HEK293 (cell line): Measurements from ENCODE around the gene FAM171A1.

Source experiments
- CTCF ChIA-PET: fragments of 350-600 bp; formaldehyde crosslinking; extraction: SDS; loops from one replicate; lab custom pipeline; 2021; ENCODE audit warnings: antibody characterized with exemption; lab: Yijun Ruan, JAX
- POLR2A ChIA-PET: fragments of 300-600 bp; formaldehyde crosslinking; extraction: SDS; loops from one replicate; lab custom pipeline; 2020; ENCODE audit warnings: antibody characterized with exemption, inconsistent platforms; lab: Yijun Ruan, JAX
- H3K27ac ChIP-seq: fragments of 200-500 bp; sonication (Bioruptor generic); 2 replicates; pipeline ENCODE4 v1.5.1; 2014; ENCODE audit warnings: low read depth, low read length, control low read depth, inconsistent platforms; ENCODE audit errors: extremely low read depth
- H3K36me3 ChIP-seq, 2 experiments: fragments of 200-500 bp in 1 of 2; sonication (Bioruptor generic) in 1 of 2; 1 replicate in 1 of 2; 2 replicates in 1 of 2; pipeline ENCODE4 v1.5.1; 2014 to 2017; ENCODE audit warnings: inconsistent platforms in 2 of 2, low read length in 2 of 2; ENCODE audit not compliant: control insufficient read depth in 2 of 2, insufficient read depth in 1 of 2
- H3K4me1 ChIP-seq: fragments of 200-500 bp; sonication (Bioruptor generic); 2 replicates; pipeline ENCODE4 v1.5.1; 2014; ENCODE audit warnings: mild to moderate bottlenecking, low read length, inconsistent platforms; ENCODE audit not compliant: control insufficient read depth, insufficient read depth
- H3K4me3 ChIP-seq: 2 replicates; pipeline ENCODE4 v1.5.1; 2011; ENCODE audit warnings: low read depth, mild to moderate bottlenecking, control low read depth, low read length, moderate library complexity
- H3K9me3 ChIP-seq: fragments of 200-500 bp; sonication (Bioruptor generic); 2 replicates; pipeline ENCODE4 v1.5.1; 2014; ENCODE audit warnings: low read depth, low read length, inconsistent platforms; ENCODE audit not compliant: control insufficient read depth, insufficient read depth
- BCL11A ChIP-seq: fragments of 450-650 bp; formaldehyde crosslinking; IDR thresholded peaks from 2 replicates; pipeline ENCODE4 v1.5.1; 2016; ENCODE audit warnings: low read depth, missing biosample characterization, missing genetic modification characterization
- BCL11B ChIP-seq: fragments of 450-650 bp; formaldehyde crosslinking; IDR thresholded peaks from 2 replicates; pipeline ENCODE4 v1.5.1; 2016; ENCODE audit warnings: low read depth, missing biosample characterization, missing genetic modification characterization
- CTCF ChIP-seq: fragments of 450-650 bp; formaldehyde crosslinking; IDR thresholded peaks from 2 replicates; pipeline ENCODE4 v1.5.1; 2016; ENCODE audit warnings: missing biosample characterization, missing genetic modification characterization
- GLI4 ChIP-seq: fragments of 450-650 bp; formaldehyde crosslinking; IDR thresholded peaks from 2 replicates; pipeline ENCODE4 v1.5.1; 2016; ENCODE audit warnings: missing biosample characterization, missing genetic modification characterization
- GLIS1 ChIP-seq: fragments of 450-650 bp; formaldehyde crosslinking; IDR thresholded peaks from 2 replicates; pipeline ENCODE4 v1.5.1; 2016; ENCODE audit warnings: missing biosample characterization, missing genetic modification characterization
- HOXC10 ChIP-seq: sonication (generic); formaldehyde crosslinking; IDR thresholded peaks from 2 replicates; pipeline ENCODE4 v1.8.1; 2023; ENCODE audit warnings: mild to moderate bottlenecking, missing genetic modification reagents
- INSM2 ChIP-seq: fragments of 450-650 bp; formaldehyde crosslinking; IDR thresholded peaks from 2 replicates; pipeline ENCODE4 v1.5.1; 2016; ENCODE audit warnings: missing biosample characterization, missing genetic modification characterization
- PRDM1 ChIP-seq: fragments of 450-650 bp; formaldehyde crosslinking; IDR thresholded peaks from 2 replicates; pipeline ENCODE4; 2016; ENCODE audit warnings: missing biosample characterization, missing genetic modification characterization
- PRDM4 ChIP-seq: fragments of 450-650 bp; formaldehyde crosslinking; IDR thresholded peaks from 2 replicates; pipeline ENCODE4 v1.5.1; 2017; ENCODE audit warnings: missing biosample characterization, missing genetic modification characterization
- ZFP37 ChIP-seq: fragments of 450-650 bp; formaldehyde crosslinking; IDR thresholded peaks from 2 replicates; pipeline ENCODE4 v1.5.1; 2016; ENCODE audit warnings: missing biosample characterization, missing genetic modification characterization
- ZNF121 ChIP-seq: fragments of 450-650 bp; formaldehyde crosslinking; IDR thresholded peaks from 2 replicates; pipeline ENCODE4 v1.5.1; 2016; ENCODE audit warnings: missing biosample characterization, missing genetic modification characterization
- ZNF132 ChIP-seq: fragments of 450-650 bp; formaldehyde crosslinking; IDR thresholded peaks from 2 replicates; pipeline ENCODE4 v1.5.1; 2017; ENCODE audit warnings: missing biosample characterization, missing genetic modification characterization, borderline replicate concordance
- ZNF16 ChIP-seq: fragments of 450-650 bp; formaldehyde crosslinking; IDR thresholded peaks from 2 replicates; pipeline ENCODE4 v1.5.1; 2016; ENCODE audit warnings: low read depth, missing biosample characterization, missing genetic modification characterization
- ZNF169 ChIP-seq: fragments of 450-650 bp; formaldehyde crosslinking; IDR thresholded peaks from 2 replicates; pipeline ENCODE4 v1.5.1; 2016; ENCODE audit warnings: missing biosample characterization, missing genetic modification characterization
- ZNF174 ChIP-seq: fragments of 450-650 bp; formaldehyde crosslinking; IDR thresholded peaks from 2 replicates; pipeline ENCODE4 v1.5.0; 2017; ENCODE audit warnings: missing biosample characterization, mild to moderate bottlenecking, missing genetic modification characterization
- ZNF184 ChIP-seq: fragments of 450-650 bp; IDR thresholded peaks from 2 replicates; pipeline ENCODE4 v1.5.1; 2018; ENCODE audit warnings: missing biosample characterization, mild to moderate bottlenecking, missing genetic modification characterization
- ZNF223 ChIP-seq: fragments of 450-650 bp; formaldehyde crosslinking; IDR thresholded peaks from 2 replicates; pipeline ENCODE4 v1.5.1; 2016; ENCODE audit warnings: missing biosample characterization, missing genetic modification characterization
- ZNF362 ChIP-seq: fragments of 450-650 bp; formaldehyde crosslinking; IDR thresholded peaks from 2 replicates; pipeline ENCODE4 v1.5.1; 2016; ENCODE audit warnings: missing biosample characterization, missing genetic modification characterization
- ZNF391 ChIP-seq: fragments of 450-650 bp; formaldehyde crosslinking; IDR thresholded peaks from 2 replicates; pipeline ENCODE4 v1.5.1; 2016; ENCODE audit warnings: low read depth, missing biosample characterization, missing genetic modification characterization, borderline replicate concordance
- ZNF404 ChIP-seq: fragments of 450-650 bp; formaldehyde crosslinking; IDR thresholded peaks from 2 replicates; pipeline ENCODE4 v1.5.1; 2017; ENCODE audit warnings: missing biosample characterization, missing genetic modification characterization
- ZNF426 ChIP-seq: fragments of 450-650 bp; formaldehyde crosslinking; IDR thresholded peaks from 2 replicates; pipeline ENCODE4 v1.5.1; 2017; ENCODE audit warnings: missing biosample characterization, missing genetic modification characterization, mild to moderate bottlenecking, inconsistent platforms, moderate library complexity
- ZNF521 ChIP-seq: fragments of 450-650 bp; formaldehyde crosslinking; IDR thresholded peaks from 2 replicates; pipeline ENCODE4 v1.5.1; 2017; ENCODE audit warnings: missing biosample characterization, mild to moderate bottlenecking, missing genetic modification characterization
- ZNF555 ChIP-seq: fragments of 450-650 bp; formaldehyde crosslinking; conservative IDR thresholded peaks from 2 replicates; pipeline ENCODE4 v1.5.1; 2017; ENCODE audit warnings: missing biosample characterization, mild to moderate bottlenecking, missing genetic modification characterization, inconsistent platforms
- ZNF600 ChIP-seq: fragments of 450-650 bp; formaldehyde crosslinking; IDR thresholded peaks from 2 replicates; pipeline ENCODE4 v1.5.1; 2016; ENCODE audit warnings: missing biosample characterization, missing genetic modification characterization
- ZNF623 ChIP-seq: fragments of 450-650 bp; formaldehyde crosslinking; IDR thresholded peaks from 2 replicates; pipeline ENCODE4 v1.5.1; 2016; ENCODE audit warnings: missing biosample characterization, missing genetic modification characterization
- ZNF624 ChIP-seq: fragments of 450-650 bp; formaldehyde crosslinking; IDR thresholded peaks from 2 replicates; pipeline ENCODE4 v1.5.1; 2017; ENCODE audit warnings: missing biosample characterization, missing genetic modification characterization
- ZNF626 ChIP-seq: fragments of 450-650 bp; sonication (Bioruptor Pico); formaldehyde crosslinking; IDR thresholded peaks from 2 replicates; pipeline ENCODE4 v1.5.1; 2018; ENCODE audit warnings: missing biosample characterization, missing genetic modification characterization, inconsistent platforms
- ZNF707 ChIP-seq: fragments of 450-650 bp; formaldehyde crosslinking; IDR thresholded peaks from 2 replicates; pipeline ENCODE4 v1.5.1; 2016; ENCODE audit warnings: missing biosample characterization, missing genetic modification characterization
- ZNF837 ChIP-seq: fragments of 450-650 bp; formaldehyde crosslinking; IDR thresholded peaks from 2 replicates; pipeline ENCODE4 v1.5.1; 2016; ENCODE audit warnings: missing biosample characterization, missing genetic modification characterization

FAM171A1 gene

GRCh38 chr10:15300145-15300544 is 70.9 kb downstream of the FAM171A1 start (continued):
- TF ChIP-seq CTCF (tag by site-specific recombination) (no peak), ZNF404 (no peak), ZNF624 (tag by site-specific recombination) (no peak), ZNF169 (tag by site-specific recombination) (no peak), ZNF184 (no peak)

GRCh38 chr10:15296701-15297100 is 74.4 kb downstream of the FAM171A1 start:
- Histone ChIP-seq H3K27ac (no peak overlapping the region), H3K9me3 (no peaks in the 10 kb centered on the region), H3K4me3 (no peak overlapping the region), H3K4me1 (no peaks in the 10 kb centered on the region; the same call in 1 of the 2 replicates), H3K36me3 (no peaks in the 10 kb centered on the region)
- CTCF ChIA-PET = no interaction called here
- TF ChIP-seq ZNF121 = no peak
- TF ChIP-seq ZNF391 (tag by site-specific recombination) = no peak
- TF ChIP-seq INSM2 = no peak
- TF ChIP-seq ZNF426 (tag by site-specific recombination) = no peak
- no peak for TF ChIP-seq ZNF362 (tag by site-specific recombination)
- TF ChIP-seq ZNF223 (tag by site-specific recombination) = no peak
- TF ChIP-seq ZFP37 (tag by site-specific recombination) = no peak
- no peak for TF ChIP-seq HOXC10
- no peak for TF ChIP-seq GLIS1 (tag by site-specific recombination)
- no peak for TF ChIP-seq ZNF707 (tag by site-specific recombination)
- TF ChIP-seq PRDM1 (tag by site-specific recombination) = no peak
- TF ChIP-seq ZNF555 (tag by site-specific recombination) = no peak
- TF ChIP-seq ZNF837 = no peak
- no peak for TF ChIP-seq ZNF16 (tag by site-specific recombination)
- POLR2A ChIA-PET = no interaction called here

GRCh38 chr10:15295537-15296325 is 75.4 kb downstream of the FAM171A1 start:
- no peaks in the 10 kb centered on the region; the same call in 1 of the 2 replicates for H3K4me1 ChIP-seq
- H3K4me3 ChIP-seq = no peak overlapping the region
- no peak overlapping the region for H3K27ac ChIP-seq
- TF ChIP-seq ZNF623 (tag by site-specific recombination) (no peak), ZNF707 (tag by site-specific recombination) (no peak), BCL11A (tag by site-specific recombination) (no peak), ZNF600 (tag by site-specific recombination) (no peak), BCL11B (tag by site-specific recombination) (no peak), ZNF521 (no peak), ZNF184 (no peak), ZNF132 (tag by site-specific recombination) (no peak), PRDM4 (no peak), GLI4 (tag by site-specific recombination) (no peak), ZNF174 (no peak), ZNF626 (tag by site-specific recombination) (no peak)
- no peaks in the 10 kb centered on the region for H3K36me3 ChIP-seq
- ChIA-PET POLR2A (no interaction called here), CTCF (no interaction called here)
- H3K9me3 ChIP-seq = no peaks in the 10 kb centered on the region
